ENCODE measurements around the gene DNAJB7. TPM values are rescaled to one million over a fixed set of nuclear protein-coding genes. Genes with fewer than 3 reads are reported as not detected.

Gene DNAJB7
- total RNA-seq (ENCODE audit: low replicate concordance): not detected in 2 replicates

DNA sequence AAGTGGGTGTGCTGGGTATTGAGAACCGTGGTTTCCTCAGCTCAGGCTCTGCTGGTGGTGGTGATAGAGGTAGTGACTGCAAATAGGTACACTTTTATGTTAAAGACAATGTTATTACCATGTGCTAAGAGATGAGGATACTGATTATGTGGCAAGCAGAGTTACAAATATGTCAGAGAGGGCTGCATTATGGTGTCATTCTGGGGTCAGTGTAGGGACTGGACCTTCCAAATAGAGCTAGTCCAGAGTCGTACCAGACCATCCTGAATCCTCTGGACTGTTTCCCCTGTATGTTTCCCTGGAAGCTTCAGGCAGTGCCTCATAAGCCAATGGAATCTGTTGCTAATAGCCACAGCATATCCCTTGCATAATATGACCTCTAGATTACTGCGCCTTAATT, at the start of gene DNAJB7:
DNAJB7 (minus strand) TSS at position 101 of the 400 bp plus-strand sequence. CDS start 119 bp downstream, outside the sequence.
- Histone ChIP-seq H3K79me2 (ENCODE audit: low read depth) (peaks cover 84% of the 10 kb centered on the region), H3K9me3 (ENCODE audit: low read depth) (no peaks in the 10 kb centered on the region), H3F3A (ENCODE audit: low read depth) (peaks cover 14% of the 10 kb centered on the region), H3K27me3 (no peaks in the 10 kb centered on the region), H3K4me1 (peaks cover 8% of the 10 kb centered on the region), H3K4me2 (no peak within 1 kb of the TSS), H4K20me1 (ENCODE audit: low read depth) (peaks cover 3% of the 10 kb centered on the region), H2AFZ (replicated peaks) (no peak within 1 kb of the TSS), H3K27ac (no peak within 1 kb of the TSS), H3K9ac (no peak within 1 kb of the TSS), H3K36me3 (no peaks in the 10 kb centered on the region), H3K4me3 (no peak within 1 kb of the TSS)
- TF ChIP-seq, protein P1, sequence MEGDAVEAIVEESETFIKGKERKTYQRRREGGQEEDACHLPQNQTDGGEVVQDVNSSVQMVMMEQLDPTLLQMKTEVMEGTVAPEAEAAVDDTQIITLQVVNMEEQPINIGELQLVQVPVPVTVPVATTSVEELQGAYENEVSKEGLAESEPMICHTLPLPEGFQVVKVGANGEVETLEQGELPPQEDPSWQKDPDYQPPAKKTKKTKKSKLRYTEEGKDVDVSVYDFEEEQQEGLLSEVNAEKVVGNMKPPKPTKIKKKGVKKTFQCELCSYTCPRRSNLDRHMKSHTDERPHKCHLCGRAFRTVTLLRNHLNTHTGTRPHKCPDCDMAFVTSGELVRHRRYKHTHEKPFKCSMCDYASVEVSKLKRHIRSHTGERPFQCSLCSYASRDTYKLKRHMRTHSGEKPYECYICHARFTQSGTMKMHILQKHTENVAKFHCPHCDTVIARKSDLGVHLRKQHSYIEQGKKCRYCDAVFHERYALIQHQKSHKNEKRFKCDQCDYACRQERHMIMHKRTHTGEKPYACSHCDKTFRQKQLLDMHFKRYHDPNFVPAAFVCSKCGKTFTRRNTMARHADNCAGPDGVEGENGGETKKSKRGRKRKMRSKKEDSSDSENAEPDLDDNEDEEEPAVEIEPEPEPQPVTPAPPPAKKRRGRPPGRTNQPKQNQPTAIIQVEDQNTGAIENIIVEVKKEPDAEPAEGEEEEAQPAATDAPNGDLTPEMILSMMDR (IDR thresholded peaks at IDR 0.05): no peak
- no peak for TF ChIP-seq EZH2phosphoT487 (IDR thresholded peaks at IDR 0.05)
- TF ChIP-seq EZH2 (IDR thresholded peaks at IDR 0.05): no peak
- peaks cover 5% of the 10 kb centered on the region for H3K36me3 Mint-ChIP-seq
- no peaks in the 10 kb centered on the region for H3K9me3 Mint-ChIP-seq
- H3K4me1 Mint-ChIP-seq: peaks cover 11% of the 10 kb centered on the region
- no peak within 1 kb of the TSS for H3K27ac Mint-ChIP-seq
- DNase-seq (ENCODE audit: low spot score): no peak
- H3K4me3 Mint-ChIP-seq: no peak within 1 kb of the TSS
- H3K27me3 Mint-ChIP-seq (ENCODE audit: insufficient read depth, low read depth): peaks cover 2% of the 10 kb centered on the region

DNA sequence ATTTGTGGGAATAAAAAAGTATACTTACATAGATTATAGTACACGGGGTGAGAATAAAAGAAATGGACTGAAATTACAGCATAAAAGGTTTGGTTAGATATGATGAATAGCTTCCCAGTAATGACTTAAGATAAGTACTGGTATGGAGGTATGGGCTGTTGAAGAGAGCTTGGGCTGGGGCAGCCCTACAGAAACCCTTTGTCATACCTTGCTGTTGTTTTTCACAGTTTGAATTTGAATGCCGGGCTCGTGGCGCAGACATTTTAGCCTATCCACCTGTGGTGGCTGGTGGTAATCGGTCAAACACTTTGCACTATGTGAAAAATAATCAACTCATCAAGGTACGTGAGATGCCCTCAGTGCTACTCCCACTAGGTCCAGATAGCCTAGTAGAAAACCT, 47.0 kb upstream of the DNAJB7 start:
- H3K9me3 Mint-ChIP-seq: no peaks in the 10 kb centered on the region
- H3K4me3 ChIP-seq: no peak overlapping the region

DNA sequence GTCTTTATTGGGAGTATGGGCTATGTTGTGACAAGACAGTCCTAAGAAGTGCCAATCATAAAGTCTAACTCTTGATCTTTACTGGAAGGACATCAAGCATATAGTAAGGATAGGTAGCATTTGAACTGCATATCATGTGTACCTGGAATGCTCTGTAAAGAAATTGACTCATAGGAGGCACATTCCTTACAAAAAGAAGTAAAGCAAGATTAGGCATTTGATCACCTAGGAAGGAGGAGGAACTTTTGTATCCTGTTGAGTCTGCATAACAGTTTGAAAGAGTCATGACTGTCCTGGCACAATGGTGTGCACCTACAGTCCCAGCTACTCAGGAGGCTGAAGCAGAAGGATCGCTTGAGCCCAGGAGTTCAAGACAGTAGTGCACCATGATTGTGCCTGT, 42.2 kb upstream of the DNAJB7 start:
- Mint-ChIP-seq H3K27me3 (ENCODE audit: insufficient read depth, low read depth) (no peaks in the 10 kb centered on the region), H3K4me1 (no peaks in the 10 kb centered on the region), H3K27ac (peak overlapping the region; percentile 7), H3K36me3 (peaks cover 7% of the 10 kb centered on the region), H3K9me3 (no peaks in the 10 kb centered on the region), H3K4me3 (no peak overlapping the region)
- Histone ChIP-seq H3K4me1 (no peaks in the 10 kb centered on the region), H3K36me3 (no peaks in the 10 kb centered on the region), H3K9ac (no peak overlapping the region), H4K20me1 (ENCODE audit: low read depth) (no peaks in the 10 kb centered on the region), H2AFZ (replicated peaks) (no peak overlapping the region), H3K4me3 (no peak overlapping the region), H3F3A (ENCODE audit: low read depth) (no peaks in the 10 kb centered on the region), H3K27me3 (no peaks in the 10 kb centered on the region), H3K27ac (no peak overlapping the region), H3K4me2 (no peak overlapping the region), H3K79me2 (ENCODE audit: low read depth) (no peaks in the 10 kb centered on the region), H3K9me3 (ENCODE audit: low read depth) (no peaks in the 10 kb centered on the region)
- no peak for DNase-seq (ENCODE audit: low spot score)
- TF ChIP-seq EZH2phosphoT487 (IDR thresholded peaks at IDR 0.05) (no peak), EZH2 (IDR thresholded peaks at IDR 0.05) (no peak)
- TF ChIP-seq, protein P1 (IDR thresholded peaks at IDR 0.05): no peak

More for the DNA sequence above, 47.0 kb upstream of the DNAJB7 start:
- no peaks in the 10 kb centered on the region for H4K20me1 ChIP-seq (ENCODE audit: low read depth)
- H3K27ac ChIP-seq: no peak overlapping the region
- H3K4me3 Mint-ChIP-seq: no peak overlapping the region
- H3K4me1 Mint-ChIP-seq: no peaks in the 10 kb centered on the region
- H3K36me3 ChIP-seq: peaks cover 3% of the 10 kb centered on the region
- no peak for TF ChIP-seq EZH2phosphoT487 (IDR thresholded peaks at IDR 0.05)
- no peak for TF ChIP-seq EZH2 (IDR thresholded peaks at IDR 0.05)
- TF ChIP-seq, protein P1 (IDR thresholded peaks at IDR 0.05): no peak
- no peak for DNase-seq (ENCODE audit: low spot score)
- no peak overlapping the region for H3K4me2 ChIP-seq
- no peaks in the 10 kb centered on the region for H3K4me1 ChIP-seq
- peaks cover 11% of the 10 kb centered on the region for H3K36me3 Mint-ChIP-seq
- H3F3A ChIP-seq (ENCODE audit: low read depth): no peaks in the 10 kb centered on the region
- H2AFZ ChIP-seq (replicated peaks): no peak overlapping the region
- no peaks in the 10 kb centered on the region for H3K27me3 ChIP-seq
- no peak overlapping the region for H3K27ac Mint-ChIP-seq
- H3K27me3 Mint-ChIP-seq (ENCODE audit: insufficient read depth, low read depth): no peaks in the 10 kb centered on the region
- H3K9ac ChIP-seq: no peak overlapping the region
- H3K9me3 ChIP-seq (ENCODE audit: low read depth): no peaks in the 10 kb centered on the region
- H3K79me2 ChIP-seq (ENCODE audit: low read depth): no peaks in the 10 kb centered on the region

All from neural progenitor cell (in vitro differentiated cells).